Measurements from ENCODE around the gene SUGCT.

Gene SUGCT

DNA sequence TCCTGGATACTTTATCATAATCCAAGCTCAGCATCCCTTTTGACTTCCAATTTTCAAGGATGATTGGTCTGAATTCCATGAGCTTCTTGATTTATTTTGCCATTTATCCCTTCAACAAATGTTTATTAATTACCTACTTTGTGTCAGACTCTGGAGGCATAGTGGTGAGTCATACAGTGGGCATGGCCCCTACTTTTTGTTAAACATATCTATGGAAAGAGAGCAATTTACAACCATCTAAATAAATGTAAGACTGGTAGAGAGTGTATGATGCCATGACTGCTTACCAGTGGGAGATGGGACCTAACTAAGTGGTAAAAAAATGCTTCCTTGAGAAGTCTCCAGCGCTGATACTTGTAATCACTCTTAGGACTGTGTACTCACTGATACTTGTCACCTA lies 286.6 kb downstream of the SUGCT start:
- no peak for DNase-seq (ENCODE audit: low read depth, low spot score)
- no peak overlapping the region for H3K4me3 ChIP-seq (ENCODE audit: low read length)

DNA sequence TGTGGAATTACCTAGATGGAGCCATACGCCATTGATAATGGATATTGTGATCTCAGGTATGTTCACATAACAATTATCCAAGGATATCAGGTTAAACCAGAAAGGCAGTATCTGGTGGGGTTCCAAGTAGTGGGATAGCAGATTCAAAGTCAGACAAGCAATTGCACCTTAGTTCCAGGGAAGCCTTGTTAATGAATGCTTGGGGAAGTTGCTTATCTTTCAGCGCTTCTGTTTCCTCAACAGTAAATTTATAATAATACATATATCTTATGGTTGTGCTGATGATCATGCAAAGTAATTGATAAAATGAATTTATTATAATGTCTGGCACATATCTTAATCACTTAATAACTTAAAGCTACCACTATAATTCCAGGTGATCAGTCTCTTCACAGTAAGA lies 290.9 kb downstream of the SUGCT start:
- H3K4me3 ChIP-seq (ENCODE audit: low read length): no peak overlapping the region
- no peak for DNase-seq (ENCODE audit: low read depth, low spot score)

DNA sequence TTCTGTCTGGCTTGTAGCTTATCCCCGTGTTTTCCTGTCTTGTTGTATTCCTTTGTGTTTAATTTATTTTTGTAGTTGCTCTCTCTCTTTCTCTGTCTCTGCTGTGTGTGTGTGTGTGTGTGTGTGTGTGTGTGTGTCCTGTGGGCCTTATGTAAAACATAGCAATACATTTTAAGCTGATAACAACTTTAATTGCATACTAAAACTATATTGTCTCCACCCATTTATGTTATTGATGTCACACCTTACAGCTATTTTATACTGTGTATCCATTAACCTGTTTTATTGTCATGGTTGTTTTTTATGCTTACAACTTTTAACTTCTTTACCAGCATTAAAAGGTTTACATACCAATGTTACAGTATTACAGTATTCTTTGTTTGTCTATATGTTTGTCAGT lies 293.6 kb downstream of the SUGCT start:
- no peak for DNase-seq (ENCODE audit: low read depth, low spot score)
- no peak overlapping the region for H3K4me3 ChIP-seq (ENCODE audit: low read length)

DNA sequence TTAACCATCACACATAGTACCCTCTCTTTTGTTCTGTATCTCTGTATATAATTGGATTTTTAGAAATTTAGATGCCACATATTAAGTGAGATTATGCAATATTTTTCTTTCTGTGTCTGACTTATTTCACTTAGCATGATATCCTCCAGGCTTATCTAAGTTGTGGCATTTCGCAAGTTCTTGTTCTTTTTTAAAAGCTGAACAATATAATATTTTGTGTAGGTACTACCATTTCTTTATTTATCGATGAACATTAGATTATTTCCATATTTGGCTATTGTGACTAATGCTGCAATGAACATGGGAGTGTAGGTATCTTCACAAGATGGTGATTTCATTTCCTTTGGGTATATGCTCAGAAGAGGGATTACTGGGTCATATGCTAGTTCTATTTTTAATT lies 295.0 kb downstream of the SUGCT start:
- DNase-seq (ENCODE audit: low read depth, low spot score): no peak
- no peak overlapping the region for H3K4me3 ChIP-seq (ENCODE audit: low read length)

DNA sequence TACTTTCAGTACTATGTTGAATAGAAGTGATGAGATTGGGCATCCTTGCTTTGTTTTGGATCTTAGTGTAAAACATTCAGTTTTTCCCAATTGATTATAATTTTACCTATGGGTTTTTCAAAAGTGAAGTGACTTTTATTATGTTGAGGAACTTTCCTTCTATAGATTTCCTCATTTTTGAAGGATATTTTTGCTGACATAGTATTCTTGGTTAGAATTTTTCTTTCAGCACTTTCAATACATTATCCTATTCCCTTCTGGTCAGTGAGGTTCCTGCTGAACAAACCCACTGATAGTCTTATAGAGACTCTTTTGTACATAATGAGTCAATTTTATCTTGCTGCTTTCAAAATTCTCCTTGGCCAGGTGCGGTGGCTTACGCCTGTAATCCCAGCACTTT lies 297.2 kb downstream of the SUGCT start:
- no peak overlapping the region for H3K4me3 ChIP-seq (ENCODE audit: low read length)
- DNase-seq (ENCODE audit: low read depth, low spot score): no peak

DNA sequence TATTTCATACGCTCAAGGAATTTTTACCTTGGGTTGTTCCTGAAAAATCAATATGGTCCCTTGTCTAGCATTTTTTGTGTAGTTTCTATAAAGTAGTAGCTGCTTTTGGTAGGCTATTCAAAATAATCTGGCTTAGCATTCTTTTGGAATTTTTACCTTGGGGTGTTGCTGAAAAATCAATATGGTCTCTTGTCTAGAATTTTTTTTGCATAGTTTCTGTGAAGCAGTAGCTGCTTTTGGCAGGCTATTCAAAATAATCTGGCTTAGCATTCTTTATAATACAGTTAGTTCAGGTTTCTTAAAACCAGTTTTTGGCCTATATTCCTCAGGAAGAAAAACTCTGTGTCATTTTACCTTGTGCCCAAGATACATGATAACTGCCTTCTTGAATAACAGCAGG lies 301.9 kb downstream of the SUGCT start:
- DNase-seq (ENCODE audit: low read depth, low spot score): no peak
- H3K4me3 ChIP-seq (ENCODE audit: low read length): no peak overlapping the region

DNA sequence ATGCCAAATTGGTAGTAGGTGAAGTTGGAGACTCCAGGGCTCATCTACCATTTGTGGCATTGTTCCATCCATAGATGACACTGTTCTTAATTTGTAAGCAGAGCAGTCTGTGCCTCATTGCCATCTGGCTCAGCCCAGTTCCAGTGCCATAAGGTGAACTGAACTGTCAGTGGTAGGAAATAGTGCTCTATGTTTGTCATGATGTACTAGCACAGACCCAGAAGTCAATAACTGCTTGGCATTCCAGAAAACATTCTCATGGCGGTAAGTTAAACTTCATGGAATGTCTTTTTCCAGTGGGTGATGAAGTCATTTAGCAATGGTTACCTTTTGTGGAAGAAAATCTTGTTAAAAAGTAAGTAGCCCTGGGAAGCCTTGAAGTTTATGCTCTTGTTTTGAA lies 302.7 kb downstream of the SUGCT start:
- H3K4me3 ChIP-seq (ENCODE audit: low read length): no peak overlapping the region
- no peak for DNase-seq (ENCODE audit: low read depth, low spot score)

DNA sequence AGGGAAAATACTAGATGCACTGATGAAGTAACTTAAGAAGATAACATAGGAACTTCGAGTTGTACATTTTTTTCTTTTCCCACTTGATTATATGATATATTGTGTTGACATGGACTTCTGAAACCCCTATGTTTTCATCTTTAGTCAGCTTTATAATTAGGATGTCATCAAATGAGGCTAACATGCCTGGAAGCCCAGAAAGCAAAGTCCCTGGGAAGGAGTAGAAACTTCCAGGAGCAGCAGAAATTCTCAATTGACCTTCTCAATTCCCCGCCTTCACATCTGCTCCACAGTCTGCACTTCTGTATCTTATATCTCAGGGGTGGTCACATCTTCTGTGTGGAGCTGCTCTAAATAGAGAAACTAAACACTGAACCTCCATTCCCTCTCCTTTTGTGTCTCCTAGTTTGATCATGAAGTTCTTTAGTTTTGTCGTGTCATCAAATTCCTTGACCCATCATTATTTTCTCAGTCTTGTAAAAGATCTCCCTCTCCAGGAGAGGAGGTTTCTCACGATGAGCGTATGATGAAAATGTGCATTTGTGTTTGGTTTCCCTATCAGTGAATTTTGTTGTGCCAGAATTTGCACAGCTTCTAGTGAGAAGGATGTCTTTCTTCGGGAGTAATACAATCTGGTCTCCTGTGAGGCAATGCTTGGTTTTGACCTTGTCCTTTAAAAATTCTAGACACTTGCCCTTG lies 303.3 kb downstream of the SUGCT start:
- H3K4me3 ChIP-seq (ENCODE audit: low read length): no peak overlapping the region
- no peak for DNase-seq (ENCODE audit: low read depth, low spot score)

DNA sequence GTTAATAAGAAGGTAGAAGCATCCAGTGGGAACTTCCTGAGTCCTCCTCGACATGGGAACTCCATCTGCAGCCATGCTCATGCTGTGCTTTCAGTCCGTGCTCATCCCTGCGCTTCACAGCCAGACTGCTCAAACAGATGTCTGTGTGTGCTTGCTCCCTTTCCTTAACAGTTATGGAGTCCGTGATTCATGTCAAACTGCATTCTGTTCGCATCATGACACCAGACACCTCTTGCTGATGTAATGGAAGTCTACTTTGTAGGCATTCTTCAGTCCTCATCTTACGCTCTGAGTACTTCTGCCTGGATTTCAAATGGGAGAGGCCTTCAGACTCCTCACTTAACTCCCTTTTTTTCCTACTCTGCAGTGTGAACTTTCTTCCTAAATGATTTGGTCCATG lies 304.9 kb downstream of the SUGCT start:
- no peak overlapping the region for H3K4me3 ChIP-seq (ENCODE audit: low read length)
- no peak for DNase-seq (ENCODE audit: low read depth, low spot score)

DNA sequence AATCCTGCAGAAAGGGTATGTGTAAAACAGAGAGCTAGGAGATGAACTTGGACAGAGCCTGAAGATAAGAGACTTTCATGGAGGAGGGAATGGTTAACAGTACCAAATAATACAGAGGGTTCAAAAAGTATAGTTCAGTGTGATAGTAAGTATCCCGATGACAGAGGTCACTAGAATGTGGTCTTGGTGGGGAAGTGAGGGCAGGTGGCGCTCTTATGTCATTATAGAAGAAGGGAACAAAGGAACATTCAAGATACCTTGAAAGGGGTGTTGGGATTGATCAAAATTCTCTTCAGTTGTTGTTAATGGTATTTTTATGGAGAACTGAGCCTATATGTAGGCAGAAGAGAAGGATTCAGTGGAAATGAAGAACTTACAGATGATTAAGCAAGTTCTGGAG lies 312.5 kb downstream of the SUGCT start:
- H3K4me3 ChIP-seq (ENCODE audit: low read length): no peak overlapping the region
- DNase-seq (ENCODE audit: low read depth, low spot score): no peak

DNA sequence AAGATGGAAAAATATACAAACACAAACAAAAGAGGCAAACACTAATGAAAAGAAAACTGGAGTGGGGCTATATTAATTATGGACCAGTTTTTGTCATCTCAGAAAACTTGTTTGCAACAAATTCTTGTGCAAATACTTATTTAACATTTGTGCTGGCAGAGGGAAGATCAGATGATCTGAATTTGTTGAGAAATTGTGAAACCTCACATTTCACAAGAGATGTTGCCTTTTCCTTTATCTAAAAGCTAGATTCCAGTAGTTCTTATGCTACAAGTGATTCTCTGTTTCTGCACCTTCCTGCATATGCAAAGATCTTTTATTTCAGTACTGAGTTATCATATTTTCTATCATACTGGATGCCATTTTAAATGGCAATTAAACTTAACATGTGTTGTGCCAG lies 320.7 kb downstream of the SUGCT start:
- H3K4me3 ChIP-seq (ENCODE audit: low read length): no peak overlapping the region
- DNase-seq (ENCODE audit: low read depth, low spot score): no peak

DNA sequence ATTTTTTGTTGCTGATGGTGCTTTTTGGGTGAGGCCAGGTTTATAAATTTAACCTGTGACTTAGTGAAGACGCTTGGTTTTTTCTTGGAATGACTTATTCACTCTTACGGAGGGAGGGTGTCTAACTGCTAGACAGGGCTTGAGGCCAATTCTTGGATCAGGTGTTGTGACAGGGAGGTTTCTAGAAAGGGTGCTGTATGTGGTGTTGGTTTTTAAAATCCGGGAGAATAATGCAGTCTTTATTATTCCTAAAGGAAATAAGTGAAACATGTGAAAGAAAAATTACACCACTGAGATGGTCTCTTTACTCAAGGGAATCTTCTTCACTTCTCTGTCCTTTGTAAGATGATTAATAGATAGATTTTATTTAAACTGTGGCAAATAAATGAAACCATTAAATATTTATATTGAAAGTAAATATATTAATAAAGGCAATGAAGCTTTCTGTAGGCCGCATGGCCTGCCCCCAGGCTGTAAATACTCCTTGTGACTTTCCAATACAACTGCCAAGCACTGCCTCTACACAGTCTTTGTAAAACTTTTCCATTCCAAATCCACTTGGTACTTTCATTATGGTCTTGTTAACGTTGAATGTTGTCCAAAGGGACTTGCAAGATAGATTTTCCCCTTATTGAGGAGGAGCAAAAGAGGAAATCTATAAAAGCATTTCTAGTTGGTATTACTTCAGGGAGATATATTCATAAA lies 323.1 kb downstream of the SUGCT start:
- no peak for DNase-seq (ENCODE audit: low read depth, low spot score)

DNA sequence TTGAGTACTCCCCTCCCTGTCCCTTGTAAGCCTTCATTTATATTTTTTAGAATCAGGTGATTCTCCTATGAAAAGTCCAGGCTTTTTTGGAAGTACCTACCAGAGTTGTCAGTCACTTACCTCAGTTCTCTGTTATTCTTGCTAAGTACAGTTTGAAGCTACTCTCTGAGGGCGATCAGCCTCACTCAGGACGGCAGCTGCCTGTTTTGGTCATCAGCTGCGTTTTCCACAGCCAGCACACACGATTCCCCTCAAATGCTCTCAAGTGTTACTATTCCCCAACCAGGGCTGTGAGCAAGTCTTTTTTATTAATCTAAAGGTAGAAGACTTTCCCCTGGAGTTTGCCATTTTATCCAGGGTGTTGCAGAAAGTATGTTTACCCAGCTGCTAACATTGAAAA lies 328.6 kb downstream of the SUGCT start:
- no peak for DNase-seq (ENCODE audit: low read depth, low spot score)

More for the DNA sequence above, 323.1 kb downstream of the SUGCT start:
- H3K4me3 ChIP-seq (ENCODE audit: low read length): no peak overlapping the region

DNA sequence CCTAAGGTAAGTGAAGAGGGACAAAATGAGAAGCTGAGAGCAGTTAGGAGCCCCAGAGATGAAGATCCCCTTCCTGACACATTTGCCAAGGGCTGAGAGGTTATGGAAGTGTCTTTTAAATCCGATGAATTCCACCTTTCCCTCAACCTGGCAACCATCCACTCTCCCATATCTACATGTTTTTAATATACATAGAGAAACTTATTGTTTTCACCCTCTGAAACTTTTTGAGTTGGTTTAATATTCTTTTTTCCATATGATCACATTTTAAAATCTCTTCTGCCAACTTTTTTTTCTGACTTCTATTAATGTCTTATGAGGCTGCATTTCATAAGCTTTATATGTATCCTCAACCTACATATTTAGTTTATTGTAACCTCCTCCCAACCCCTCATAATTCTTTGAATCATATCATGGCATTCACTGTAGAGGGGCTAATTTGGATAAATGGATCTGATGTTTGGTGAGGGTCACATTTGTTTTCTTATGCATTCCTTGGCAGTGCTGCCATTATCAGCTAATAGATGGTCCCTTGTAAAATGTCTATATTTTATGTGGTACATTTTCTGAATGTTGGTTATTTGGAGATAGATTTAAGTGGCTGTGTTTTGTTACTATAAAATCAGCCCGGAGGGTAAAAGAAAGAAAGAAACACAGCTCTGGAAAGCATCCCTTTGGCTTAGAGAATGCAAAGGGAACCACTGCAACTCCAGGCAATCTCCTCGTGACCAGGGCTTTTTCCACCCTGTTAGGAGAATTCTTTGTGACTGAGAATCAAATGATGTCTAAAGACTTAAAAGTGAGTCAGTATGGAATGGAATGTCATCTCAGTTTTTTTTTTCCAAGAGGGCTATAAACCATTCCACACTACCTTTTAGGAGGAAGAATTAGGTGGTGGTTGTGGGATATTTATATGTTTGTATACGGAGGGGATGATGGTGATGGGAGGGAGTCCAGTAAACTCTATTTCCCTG lies 334.4 kb downstream of the SUGCT start:
- H3K4me3 ChIP-seq (ENCODE audit: low read length): no peak overlapping the region
- no peak for DNase-seq (ENCODE audit: low read depth, low spot score)

More for the DNA sequence above, 328.6 kb downstream of the SUGCT start:
- H3K4me3 ChIP-seq (ENCODE audit: low read length): no peak overlapping the region

DNA sequence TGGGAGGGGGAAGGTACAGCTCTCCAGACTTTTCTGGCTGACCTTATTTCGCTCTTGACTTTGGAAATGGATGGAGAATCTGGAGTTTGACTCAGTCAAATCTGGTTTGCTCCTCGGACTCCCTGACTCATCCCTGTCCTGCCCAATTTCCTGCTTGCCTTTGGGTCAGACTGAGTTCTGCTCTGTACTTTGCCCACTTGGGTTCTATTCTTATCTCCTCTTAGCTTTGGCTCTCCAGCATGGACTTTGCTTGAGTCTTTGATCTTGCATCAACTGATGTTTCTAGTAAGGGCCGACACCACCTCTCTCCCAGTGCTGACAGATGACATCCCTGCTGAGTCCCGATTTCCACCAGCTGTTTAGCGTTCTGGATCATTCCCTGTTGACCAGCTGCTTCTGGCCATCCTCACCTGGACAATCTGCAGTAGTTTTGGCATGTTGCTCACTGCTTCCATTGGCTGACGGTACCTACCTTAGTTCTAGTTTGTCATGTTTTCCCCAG lies 335.3 kb downstream of the SUGCT start:
- DNase-seq (ENCODE audit: low read depth, low spot score): no peak
- H3K4me3 ChIP-seq (ENCODE audit: low read length): no peak overlapping the region

DNA sequence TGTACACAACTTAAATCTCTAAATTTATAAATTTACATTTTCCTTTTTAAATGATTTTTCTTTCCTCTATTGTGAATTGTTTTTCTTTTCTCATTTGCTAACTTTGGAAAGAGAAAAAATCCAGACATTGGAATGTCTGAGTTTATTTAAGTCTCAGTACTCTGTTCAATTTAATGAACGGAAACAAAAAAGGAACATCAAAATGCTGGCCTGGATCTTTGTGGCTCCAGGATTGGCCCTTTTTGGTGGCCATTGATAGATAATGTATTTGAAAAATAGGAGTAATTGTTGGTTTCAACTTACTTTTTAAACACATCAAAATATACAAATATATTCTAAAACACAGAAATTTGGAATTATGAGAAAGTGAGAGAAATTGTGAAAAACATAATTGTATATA lies 336.0 kb downstream of the SUGCT start:
- no peak for DNase-seq (ENCODE audit: low read depth, low spot score)

DNA sequence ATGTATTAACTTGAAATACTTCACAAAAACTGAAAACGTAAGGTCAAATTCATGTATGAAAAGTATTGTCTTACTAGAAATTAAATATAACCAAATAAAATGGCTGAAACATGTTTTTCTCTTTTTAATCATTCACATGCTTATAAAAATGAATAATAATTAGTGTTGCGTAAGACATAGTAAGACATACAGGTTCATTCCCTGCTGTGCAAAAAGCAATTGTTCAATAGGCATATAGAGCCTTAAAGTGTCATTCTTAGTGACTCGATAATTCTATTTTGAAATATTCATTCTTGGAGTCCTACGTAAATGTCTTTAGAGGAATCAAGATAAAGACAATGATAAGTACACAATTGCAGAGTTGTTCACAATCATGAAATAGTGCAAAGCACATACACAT lies 337.1 kb downstream of the SUGCT start:
- DNase-seq (ENCODE audit: low read depth, low spot score): no peak
- no peak overlapping the region for H3K4me3 ChIP-seq (ENCODE audit: low read length)

More for the DNA sequence above, 336.0 kb downstream of the SUGCT start:
- no peak overlapping the region for H3K4me3 ChIP-seq (ENCODE audit: low read length)

DNA sequence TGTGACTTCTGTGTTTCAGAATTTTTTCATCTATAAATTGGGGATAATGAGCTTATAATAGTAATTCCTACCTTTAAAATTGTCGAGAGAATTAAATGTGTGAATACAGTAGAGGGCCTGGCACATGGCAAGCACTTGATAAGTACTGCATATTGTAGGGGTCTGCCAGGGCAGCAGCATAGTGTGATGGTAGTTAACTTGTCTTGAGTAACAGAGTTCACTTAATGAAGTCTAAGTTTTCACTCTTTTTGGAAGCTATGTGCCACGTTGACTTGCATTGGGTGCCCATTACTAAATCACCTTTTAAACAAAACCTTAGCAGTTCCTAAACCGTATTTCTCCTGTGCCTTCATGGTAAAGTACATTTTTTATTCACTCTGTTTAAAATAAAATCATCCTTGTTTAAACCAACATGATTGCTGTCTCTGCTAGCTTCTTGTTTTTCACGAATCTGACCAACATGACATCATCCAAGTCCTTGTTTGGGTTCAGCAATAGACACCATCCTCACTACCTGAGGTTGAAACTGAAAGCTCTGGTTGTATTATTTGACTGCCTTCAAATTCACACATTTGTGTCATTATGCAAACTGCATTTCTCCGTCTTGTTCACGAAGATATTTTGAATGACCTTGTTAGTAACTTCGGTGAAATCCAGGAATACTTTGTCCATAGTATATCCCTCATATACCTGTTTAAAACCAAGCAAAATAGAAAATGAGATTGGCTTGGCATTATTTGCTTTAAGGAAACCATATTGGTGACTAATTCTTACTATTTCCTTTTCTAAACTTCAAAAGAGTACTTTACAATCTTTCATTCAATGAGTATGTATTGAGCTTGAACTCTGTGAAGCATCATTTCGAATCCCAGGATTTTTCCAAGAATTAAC lies 340.2 kb downstream of the SUGCT start:
- DNase-seq (ENCODE audit: low read depth, low spot score): no peak

DNA sequence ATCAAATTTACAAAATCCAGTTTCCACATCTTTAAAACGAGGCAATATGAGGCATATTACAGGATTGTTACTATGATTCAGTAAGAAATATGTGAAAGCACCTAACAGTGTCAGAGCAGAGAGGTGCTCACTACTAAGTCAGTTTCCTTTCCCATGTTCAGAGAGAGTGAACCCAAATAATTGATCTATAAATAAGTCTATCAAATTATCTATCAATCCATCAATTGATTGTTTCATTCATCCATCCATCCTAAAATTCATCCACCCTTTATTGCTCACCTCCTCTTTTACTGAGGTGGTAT lies 340.8 kb downstream of the SUGCT start:
- no peak for DNase-seq (ENCODE audit: low read depth, low spot score)
- no peak overlapping the region for H3K4me3 ChIP-seq (ENCODE audit: low read length)

More for the DNA sequence above, 340.2 kb downstream of the SUGCT start:
- H3K4me3 ChIP-seq (ENCODE audit: low read length): no peak overlapping the region

Measured in Jurkat, Clone E6-1 (cell line).